ENCODE data around the gene NHERF1. TPM values are rescaled to one million over a fixed set of nuclear protein-coding genes. Genes with fewer than 3 reads are reported as not detected.

Gene NHERF1
- total and polyA plus RNA-seq, 2 of the 13 experiments (the other 11 are each of a cell fraction or from before 2014, with no cell fraction given) = 169 to 269 TPM

DNA sequence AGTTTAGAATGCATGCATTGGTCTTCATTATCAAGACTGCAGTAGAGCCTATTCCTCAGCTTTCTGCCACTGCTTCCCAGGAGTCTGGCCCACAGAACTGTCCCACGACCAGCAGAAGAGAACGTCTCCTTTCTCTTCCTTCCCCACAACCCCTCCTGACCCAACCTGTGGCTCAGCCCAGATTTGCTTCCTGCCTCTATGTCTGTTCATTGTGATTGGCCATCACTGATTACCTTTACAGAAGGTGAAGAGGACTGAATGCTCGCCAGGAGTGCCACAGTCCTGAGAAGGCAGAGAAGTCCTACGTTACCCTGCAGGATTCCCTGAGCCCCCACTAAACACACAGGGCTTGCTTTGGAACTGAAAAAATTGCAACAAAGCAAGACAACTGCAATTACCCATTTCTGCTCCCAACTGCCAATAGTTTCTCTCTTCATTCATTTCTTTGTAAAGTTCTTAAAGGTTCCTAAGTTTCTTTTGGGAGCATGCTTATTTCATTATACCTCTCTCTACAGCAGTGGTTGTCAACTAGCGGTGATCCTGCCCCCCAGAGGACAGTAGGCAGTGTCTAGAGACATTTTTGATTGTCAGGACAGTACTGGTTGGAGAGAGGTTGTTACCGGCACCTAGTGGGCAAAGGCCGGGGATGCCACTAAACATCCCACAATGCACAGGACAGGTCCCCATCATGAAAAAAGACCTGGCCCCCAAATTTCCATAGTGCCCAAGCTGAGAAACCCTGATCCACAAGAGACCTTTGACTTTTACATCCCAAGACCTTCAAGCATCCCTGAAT lies 32.2 kb downstream of the NHERF1 start (continued):
- TF ChIP-seq, protein P1, sequence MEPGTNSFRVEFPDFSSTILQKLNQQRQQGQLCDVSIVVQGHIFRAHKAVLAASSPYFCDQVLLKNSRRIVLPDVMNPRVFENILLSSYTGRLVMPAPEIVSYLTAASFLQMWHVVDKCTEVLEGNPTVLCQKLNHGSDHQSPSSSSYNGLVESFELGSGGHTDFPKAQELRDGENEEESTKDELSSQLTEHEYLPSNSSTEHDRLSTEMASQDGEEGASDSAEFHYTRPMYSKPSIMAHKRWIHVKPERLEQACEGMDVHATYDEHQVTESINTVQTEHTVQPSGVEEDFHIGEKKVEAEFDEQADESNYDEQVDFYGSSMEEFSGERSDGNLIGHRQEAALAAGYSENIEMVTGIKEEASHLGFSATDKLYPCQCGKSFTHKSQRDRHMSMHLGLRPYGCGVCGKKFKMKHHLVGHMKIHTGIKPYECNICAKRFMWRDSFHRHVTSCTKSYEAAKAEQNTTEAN (CRISPR knock-in tag; conservative IDR thresholded peaks at IDR 0.05) = no peak
- TF ChIP-seq ZNF564 (CRISPR knock-in tag; IDR thresholded peaks at IDR 0.05) (no peak), NCOA5 (CRISPR knock-in tag; IDR thresholded peaks at IDR 0.05) (no peak), HNF4A (CRISPR knock-in tag; IDR thresholded peaks at IDR 0.05) (no peak), ZNF841 (CRISPR knock-in tag; IDR thresholded peaks at IDR 0.05; ENCODE audit: borderline replicate concordance) (no peak), MAFK (conservative IDR thresholded peaks at IDR 0.05 in 1 of 2, IDR thresholded peaks at IDR 0.05 in 1 of 2; ENCODE audit: low read length in 2 of 2) (no peak), XRCC5 (optimal IDR thresholded peaks at IDR 0.05; ENCODE audit: low read length) (peak; percentile 87), MXI1 (IDR thresholded peaks at IDR 0.05; ENCODE audit: borderline replicate concordance, low read depth, low read length) (0 out of 3 replicates have a peak, but pooled peaks have one; percentile 14), ZNF224 (CRISPR knock-in tag; IDR thresholded peaks at IDR 0.05) (no peak), ZNF761 (CRISPR knock-in tag; conservative IDR thresholded peaks at IDR 0.05) (no peak), EZH2 (conservative IDR thresholded peaks at IDR 0.05; ENCODE audit: low read depth, low read length) (no peak), TBP (CRISPR knock-in tag; IDR thresholded peaks at IDR 0.05) (no peak), ATM (IDR thresholded peaks at IDR 0.05; ENCODE audit: borderline replicate concordance) (no peak), ZNF652 (CRISPR knock-in tag; IDR thresholded peaks at IDR 0.05; ENCODE audit: borderline replicate concordance, low read depth) (no peak), ZNF432 (CRISPR knock-in tag; IDR thresholded peaks at IDR 0.05; ENCODE audit: borderline replicate concordance) (no peak), ZNF572 (CRISPR knock-in tag; IDR thresholded peaks at IDR 0.05) (no peak), EP300 (IDR thresholded peaks at IDR 0.05; ENCODE audit: low read depth in 2 of 2, low read length in 2 of 2) (no peak), EP300 (CRISPR knock-in tag; IDR thresholded peaks at IDR 0.05; ENCODE audit: borderline replicate concordance) (no peak), DNMT1 (CRISPR knock-in tag; IDR thresholded peaks at IDR 0.05) (no peak), ZNF672 (CRISPR knock-in tag; IDR thresholded peaks at IDR 0.05) (no peak), IKZF5 (CRISPR knock-in tag; IDR thresholded peaks at IDR 0.05) (peak; percentile 50), ZNF816 (CRISPR knock-in tag; IDR thresholded peaks at IDR 0.05; ENCODE audit: borderline replicate concordance) (no peak), NFIC (IDR thresholded peaks at IDR 0.05; ENCODE audit: low read length) (no peak), MIER3 (CRISPR knock-in tag; IDR thresholded peaks at IDR 0.05; ENCODE audit: borderline replicate concordance) (0 out of 2 replicates have a peak, but pooled peaks have one; percentile 42), PHF20 (CRISPR knock-in tag; IDR thresholded peaks at IDR 0.05) (no peak), ZNF724P (CRISPR knock-in tag; IDR thresholded peaks at IDR 0.05; ENCODE audit: borderline replicate concordance) (no peak), TP53 (CRISPR knock-in tag; conservative IDR thresholded peaks at IDR 0.05) (no peak)
- TF ChIP-seq, protein P2, sequence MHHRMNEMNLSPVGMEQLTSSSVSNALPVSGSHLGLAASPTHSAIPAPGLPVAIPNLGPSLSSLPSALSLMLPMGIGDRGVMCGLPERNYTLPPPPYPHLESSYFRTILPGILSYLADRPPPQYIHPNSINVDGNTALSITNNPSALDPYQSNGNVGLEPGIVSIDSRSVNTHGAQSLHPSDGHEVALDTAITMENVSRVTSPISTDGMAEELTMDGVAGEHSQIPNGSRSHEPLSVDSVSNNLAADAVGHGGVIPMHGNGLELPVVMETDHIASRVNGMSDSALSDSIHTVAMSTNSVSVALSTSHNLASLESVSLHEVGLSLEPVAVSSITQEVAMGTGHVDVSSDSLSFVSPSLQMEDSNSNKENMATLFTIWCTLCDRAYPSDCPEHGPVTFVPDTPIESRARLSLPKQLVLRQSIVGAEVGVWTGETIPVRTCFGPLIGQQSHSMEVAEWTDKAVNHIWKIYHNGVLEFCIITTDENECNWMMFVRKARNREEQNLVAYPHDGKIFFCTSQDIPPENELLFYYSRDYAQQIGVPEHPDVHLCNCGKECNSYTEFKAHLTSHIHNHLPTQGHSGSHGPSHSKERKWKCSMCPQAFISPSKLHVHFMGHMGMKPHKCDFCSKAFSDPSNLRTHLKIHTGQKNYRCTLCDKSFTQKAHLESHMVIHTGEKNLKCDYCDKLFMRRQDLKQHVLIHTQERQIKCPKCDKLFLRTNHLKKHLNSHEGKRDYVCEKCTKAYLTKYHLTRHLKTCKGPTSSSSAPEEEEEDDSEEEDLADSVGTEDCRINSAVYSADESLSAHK (CRISPR knock-in tag; IDR thresholded peaks at IDR 0.05; ENCODE audit: borderline replicate concordance) = no peak
